ENCODE measurements around the gene NRP2.
A peak's percentile ranks its signal among the peaks of the same experiment; 100 is the strongest.

Gene NRP2

GRCh38 chr2:205759257-205759656 is 77.0 kb downstream of the NRP2 start:
- DNase-seq: no peak

GRCh38 chr2:205759732-205760131 is 77.4 kb downstream of the NRP2 start:
- DNase-seq: no peak

GRCh38 chr2:205760157-205760556 is 77.9 kb downstream of the NRP2 start:
- DNase-seq: no peak

GRCh38 chr2:205761421-205761820 is 79.1 kb downstream of the NRP2 start:
- DNase-seq: no peak

GRCh38 chr2:205762881-205763280 is 80.6 kb downstream of the NRP2 start:
- DNase-seq: no peak

GRCh38 chr2:205763708-205764211 is 81.5 kb downstream of the NRP2 start:
- no peak for DNase-seq

GRCh38 chr2:205764270-205764746 is 82.0 kb downstream of the NRP2 start:
- no peak for DNase-seq

GRCh38 chr2:205765151-205765550 is 82.8 kb downstream of the NRP2 start:
- no peak for DNase-seq

GRCh38 chr2:205766779-205767359 is 84.6 kb downstream of the NRP2 start:
- peak; percentile 60 for DNase-seq

- DNase-seq: no peak
Measured at GRCh38 chr2:205767617-205768016, 85.3 kb downstream of the NRP2 start.

GRCh38 chr2:205768341-205768740 is 86.0 kb downstream of the NRP2 start:
- no peak for DNase-seq

GRCh38 chr2:205768815-205769494 is 86.7 kb downstream of the NRP2 start:
- no peak for DNase-seq

GRCh38 chr2:205769495-205769850 is 87.2 kb downstream of the NRP2 start:
- no peak for DNase-seq

GRCh38 chr2:205769879-205770278 is 87.6 kb downstream of the NRP2 start:
- DNase-seq: no peak

GRCh38 chr2:205770577-205770976 is 88.3 kb downstream of the NRP2 start:
- DNase-seq: no peak

- no peak for DNase-seq
Measured at GRCh38 chr2:205771031-205771430, 88.7 kb downstream of the NRP2 start.

- DNase-seq: no peak
Measured at GRCh38 chr2:205771666-205772065, 89.4 kb downstream of the NRP2 start.

GRCh38 chr2:205772983-205773382 is 90.7 kb downstream of the NRP2 start:
- no peak for DNase-seq

- DNase-seq: no peak
Measured at GRCh38 chr2:205773989-205774388, 91.7 kb downstream of the NRP2 start.

- DNase-seq: no peak
Measured at GRCh38 chr2:205775097-205775877, 93.0 kb downstream of the NRP2 start.

- DNase-seq: peak; percentile 22
Measured at GRCh38 chr2:205776139-205776538, 93.8 kb downstream of the NRP2 start.

GRCh38 chr2:205776720-205777119 is 94.4 kb downstream of the NRP2 start:
- DNase-seq: no peak

GRCh38 chr2:205778356-205778755 is 96.1 kb downstream of the NRP2 start:
- no peak for DNase-seq

- no peak for DNase-seq
Measured at GRCh38 chr2:205780645-205781044, 98.3 kb downstream of the NRP2 start.
